BJ (cell line): ENCODE measurements around the gene MLLT11. TPM values are rescaled to one million over a fixed set of nuclear protein-coding genes. Genes with fewer than 3 reads are reported as not detected.

Experiments used
- CTCF ChIA-PET: fragments of 350-600 bp; formaldehyde crosslinking; extraction: SDS; loops from one replicate; lab custom pipeline; 2021; ENCODE audit warnings: antibody characterized with exemption, inconsistent platforms; lab: Yijun Ruan, JAX
- POLR2A ChIA-PET: fragments of 300-600 bp; sonication (Branson Sonifier 250); formaldehyde crosslinking; extraction: SDS; loops from one replicate; lab custom pipeline; 2021; ENCODE audit warnings: antibody characterized with exemption; lab: Charles Lee
- DNase-seq: peaks from one replicate; pipeline ENCODE4 v3.0.0-alpha.2; 2011; ENCODE audit warnings: low read depth
- H3K27me3 ChIP-seq: 2 replicates; pipeline ENCODE4 v1.6.0; 2011; ENCODE audit warnings: low read length; ENCODE audit not compliant: control insufficient read depth, insufficient read depth
- H3K36me3 ChIP-seq: 2 replicates; pipeline ENCODE4 v1.5.1; 2011; ENCODE audit warnings: low read length; ENCODE audit not compliant: control insufficient read depth, insufficient read depth
- H3K4me3 ChIP-seq: 2 replicates; pipeline ENCODE4 v1.5.1; 2011; ENCODE audit warnings: low read depth, mild to moderate bottlenecking, control low read depth, low read length
- CTCF ChIP-seq: IDR thresholded peaks from 2 replicates; pipeline ENCODE4 v1.5.1; 2011; ENCODE audit warnings: low read depth, mild to moderate bottlenecking, control low read depth, inconsistent platforms, low read length, moderate library complexity; ENCODE audit not compliant: insufficient read depth
- polyA plus RNA-seq: library from polyadenylated mRNA; depleted of rRNA; stranded (reverse); fragments of >200 nt; gene quantifications from 2 replicates; pipeline ENCODE4 v1.2.3, GENCODE V29; 2011

Gene MLLT11
- polyA plus RNA-seq, 1 experiment = 4.1 TPM

DNA sequence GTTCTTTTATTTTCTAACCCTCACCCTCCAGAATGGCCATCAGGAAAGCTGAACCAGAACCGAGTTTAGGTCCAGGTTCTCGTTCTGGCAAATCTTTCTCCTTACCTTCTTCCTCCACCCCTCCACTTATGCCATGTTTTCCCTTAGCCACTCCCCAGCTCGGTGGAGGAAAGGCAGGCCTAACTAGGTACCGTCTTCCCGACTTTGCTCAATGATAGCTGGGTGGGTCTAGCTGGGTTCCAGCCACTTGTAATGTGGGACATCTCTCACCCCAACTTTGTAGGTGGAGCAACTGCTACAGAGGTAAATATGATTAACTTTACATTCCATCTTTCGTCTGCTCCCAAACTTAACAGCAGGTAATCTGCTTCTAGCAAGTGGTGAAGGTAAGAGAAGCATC, 23.2 kb upstream of the MLLT11 start:
- H3K4me3 ChIP-seq = no peak overlapping the region
- no peak for TF ChIP-seq CTCF
- ChIA-PET CTCF (interaction anchor here (1.4 to 5.7 kb wide), 2 partner anchors 11 to 12 kb away, joined by 3 to 26 read pairs; partner anchors contain the start of gene C1orf56), POLR2A (no interaction called here)
- peaks cover 3% of the 10 kb centered on the region for H3K36me3 ChIP-seq
- no peak for DNase-seq
- no peaks in the 10 kb centered on the region for H3K27me3 ChIP-seq

DNA sequence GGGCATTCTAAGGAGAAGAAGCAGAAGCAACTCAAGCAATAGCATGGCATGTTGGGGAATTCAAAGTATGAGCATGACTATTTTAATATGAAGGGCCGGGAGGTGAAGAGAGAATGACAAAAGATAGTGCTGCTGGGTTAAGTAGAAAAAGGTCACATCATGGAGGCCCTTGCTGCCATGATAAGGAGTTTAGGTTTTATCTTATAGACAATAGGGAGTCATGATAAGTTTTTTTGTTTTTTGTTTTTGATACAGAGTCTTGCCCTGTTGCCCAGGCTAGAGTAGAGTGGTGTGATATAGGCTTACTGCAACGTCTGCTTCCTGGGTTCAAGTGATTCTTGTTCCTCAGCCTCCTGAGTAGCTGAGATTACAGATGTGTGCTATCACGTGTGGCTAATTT, 20.7 kb upstream of the MLLT11 start:
- H3K27me3 ChIP-seq = no peaks in the 10 kb centered on the region
- H3K36me3 ChIP-seq = peaks cover 2% of the 10 kb centered on the region; the same call in 1 of the 2 replicates
- DNase-seq = no peak
- H3K4me3 ChIP-seq = no peak overlapping the region
- no peak for TF ChIP-seq CTCF
- ChIA-PET CTCF (interaction anchor here (1.6 to 5.7 kb wide), 2 partner anchors 9 to 14 kb away, joined by 5 to 26 read pairs; partner anchors contain the start of gene C1orf56), POLR2A (no interaction called here)

GRCh38 chr1:151043163-151043562, 17.0 kb upstream of the MLLT11 start:
- Histone ChIP-seq H3K4me3 (no peak overlapping the region), H3K27me3 (no peaks in the 10 kb centered on the region), H3K36me3 (no peaks in the 10 kb centered on the region)
- no peak for TF ChIP-seq CTCF
- DNase-seq = no peak
- CTCF ChIA-PET = interaction anchor here (0.6 to 2.4 kb wide), 2 partner anchors 18 to 66 kb away, joined by 4 to 11 read pairs; no protein-coding TSS in a partner anchor
- POLR2A ChIA-PET = no interaction called here

DNA sequence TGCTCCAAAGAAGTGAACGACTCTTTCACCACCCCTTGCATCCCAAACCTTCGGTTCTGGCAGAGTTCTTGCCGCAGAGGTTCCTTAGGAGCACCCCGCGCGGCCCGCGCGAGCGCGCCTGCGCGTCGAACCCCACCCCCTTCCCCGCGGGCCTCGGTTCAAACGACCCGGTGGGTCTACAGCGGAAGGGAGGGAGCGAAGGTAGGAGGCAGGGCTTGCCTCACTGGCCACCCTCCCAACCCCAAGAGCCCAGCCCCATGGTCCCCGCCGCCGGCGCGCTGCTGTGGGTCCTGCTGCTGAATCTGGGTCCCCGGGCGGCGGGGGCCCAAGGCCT, 12.6 kb upstream of the MLLT11 start, which contains the start of gene C1orf56:
TSS of gene C1orf56 (plus strand) at position 161 of the 334 bp plus-strand sequence. CDS start at position 258, 97 bp downstream.
- no peak for DNase-seq
- ChIA-PET POLR2A (interaction anchor here (0.5 kb wide), 1 partner anchor 18 kb away, joined by 3 read pairs; no protein-coding TSS in a partner anchor), CTCF (interaction anchor here (1.1 to 1.7 kb wide), 10 partner anchors 9 to 52 kb away, joined by 3 to 13 read pairs (median 4); partner anchors contain the start of genes BNIPL, CDC42SE1, GABPB2 and MINDY1)
- Histone ChIP-seq H3K4me3 (peak within 1 kb of the TSS; percentile 60), H3K27me3 (no peaks in the 10 kb centered on the region), H3K36me3 (peaks cover 1% of the 10 kb centered on the region; the same call in 1 of the 2 replicates)
- TF ChIP-seq CTCF = no peak

- peak; percentile 60 for TF ChIP-seq CTCF
- no peaks in the 10 kb centered on the region for H3K27me3 ChIP-seq
- POLR2A ChIA-PET = interaction anchor here (0.6 kb wide), 1 partner anchor 291 kb away, joined by 3 read pairs; no protein-coding TSS in a partner anchor
- peak overlapping the region; percentile 60 for H3K4me3 ChIP-seq
- H3K36me3 ChIP-seq = peaks cover 6% of the 10 kb centered on the region
- DNase-seq = no peak
- CTCF ChIA-PET = interaction anchor here (0.6 to 1.7 kb wide), 11 partner anchors 9 to 52 kb away, joined by 3 to 13 read pairs (median 4); partner anchors contain the start of genes BNIPL, CDC42SE1, GABPB2 and MINDY1
Observed at GRCh38 chr1:151047925-151048644, 12.1 kb upstream of the MLLT11 start.
